ENCODE measurements around the gene EHBP1.

EHBP1 gene

DNA sequence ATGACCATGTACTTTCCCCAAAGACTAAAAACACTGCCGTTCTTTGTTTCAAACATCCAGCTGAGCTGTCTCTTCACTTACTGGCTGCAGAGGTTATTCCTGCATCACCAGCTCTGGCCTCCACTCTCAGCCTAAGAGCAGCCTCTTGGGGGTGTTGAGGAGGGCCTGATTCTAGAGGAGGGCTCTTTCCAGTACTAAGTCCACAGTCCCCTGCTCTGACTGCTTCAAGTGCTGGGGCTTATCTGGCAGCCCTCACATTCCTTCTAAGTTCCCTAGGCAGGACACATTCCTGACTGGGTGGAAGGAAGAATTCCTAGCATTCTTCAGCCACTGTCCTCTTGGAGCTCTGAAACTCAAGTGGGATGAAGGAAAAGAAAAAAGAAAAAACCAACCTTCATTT, 32.9 kb upstream of the EHBP1 start:
- no peak for DNase-seq (ENCODE audit: extremely low read depth, low read depth)
- TF ChIP-seq, protein P1, sequence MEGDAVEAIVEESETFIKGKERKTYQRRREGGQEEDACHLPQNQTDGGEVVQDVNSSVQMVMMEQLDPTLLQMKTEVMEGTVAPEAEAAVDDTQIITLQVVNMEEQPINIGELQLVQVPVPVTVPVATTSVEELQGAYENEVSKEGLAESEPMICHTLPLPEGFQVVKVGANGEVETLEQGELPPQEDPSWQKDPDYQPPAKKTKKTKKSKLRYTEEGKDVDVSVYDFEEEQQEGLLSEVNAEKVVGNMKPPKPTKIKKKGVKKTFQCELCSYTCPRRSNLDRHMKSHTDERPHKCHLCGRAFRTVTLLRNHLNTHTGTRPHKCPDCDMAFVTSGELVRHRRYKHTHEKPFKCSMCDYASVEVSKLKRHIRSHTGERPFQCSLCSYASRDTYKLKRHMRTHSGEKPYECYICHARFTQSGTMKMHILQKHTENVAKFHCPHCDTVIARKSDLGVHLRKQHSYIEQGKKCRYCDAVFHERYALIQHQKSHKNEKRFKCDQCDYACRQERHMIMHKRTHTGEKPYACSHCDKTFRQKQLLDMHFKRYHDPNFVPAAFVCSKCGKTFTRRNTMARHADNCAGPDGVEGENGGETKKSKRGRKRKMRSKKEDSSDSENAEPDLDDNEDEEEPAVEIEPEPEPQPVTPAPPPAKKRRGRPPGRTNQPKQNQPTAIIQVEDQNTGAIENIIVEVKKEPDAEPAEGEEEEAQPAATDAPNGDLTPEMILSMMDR (IDR thresholded peaks at IDR 0.05; ENCODE audit: low read depth, low read length, missing control alignments), result no peak
- no peak overlapping the region for H3K4me3 ChIP-seq (replicated peaks; ENCODE audit: low read depth, low read length)

DNA sequence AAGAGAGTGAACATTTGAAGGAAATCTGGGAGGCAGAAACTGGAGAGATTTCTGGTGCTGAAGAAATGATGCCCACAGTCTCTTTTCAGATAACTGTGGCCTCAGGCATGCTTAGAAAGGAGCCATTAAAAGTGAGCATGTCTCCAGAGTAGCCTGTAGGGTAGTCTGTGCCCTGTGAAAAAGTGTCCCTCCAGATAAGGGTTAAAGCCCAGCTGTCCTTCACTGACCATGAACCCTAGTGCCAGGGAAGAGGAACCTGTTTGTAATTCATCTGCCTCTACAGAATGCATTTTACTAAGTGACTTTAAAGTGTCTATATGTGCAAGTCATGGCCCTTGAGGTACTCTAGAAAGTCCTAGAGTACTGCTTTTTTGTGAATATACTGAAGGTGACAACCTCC, 30.5 kb upstream of the EHBP1 start:
- TF ChIP-seq, protein P1 (IDR thresholded peaks at IDR 0.05; ENCODE audit: low read depth, low read length, missing control alignments), result no peak
- no peak overlapping the region for H3K4me3 ChIP-seq (replicated peaks; ENCODE audit: low read depth, low read length)

DNA sequence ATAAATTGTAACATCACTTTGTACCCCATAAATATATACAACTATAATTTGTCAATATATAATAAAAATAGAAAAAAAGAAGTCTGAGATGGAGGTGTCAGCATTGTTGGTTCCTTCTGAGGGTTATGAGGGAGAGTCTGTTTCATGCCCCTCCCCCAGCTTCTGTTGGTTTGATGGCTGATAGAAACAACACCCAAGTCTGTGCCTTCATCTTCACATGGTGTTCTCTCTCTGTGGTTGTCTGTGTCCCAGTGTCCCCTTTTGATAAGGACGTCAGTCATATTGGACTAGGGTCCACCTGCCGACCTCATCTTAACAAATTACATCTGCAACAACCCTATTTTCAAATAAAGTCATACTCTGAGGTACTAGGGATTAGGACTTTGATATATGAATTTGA, 20.3 kb upstream of the EHBP1 start:
- TF ChIP-seq, protein P1 (IDR thresholded peaks at IDR 0.05; ENCODE audit: low read depth, low read length, missing control alignments), result no peak
- no peak overlapping the region for H3K4me3 ChIP-seq (replicated peaks; ENCODE audit: low read depth, low read length)
- DNase-seq (ENCODE audit: extremely low read depth, low read depth), result no peak

More for the DNA sequence above, 30.5 kb upstream of the EHBP1 start:
- no peak for DNase-seq (ENCODE audit: extremely low read depth, low read depth)

DNA sequence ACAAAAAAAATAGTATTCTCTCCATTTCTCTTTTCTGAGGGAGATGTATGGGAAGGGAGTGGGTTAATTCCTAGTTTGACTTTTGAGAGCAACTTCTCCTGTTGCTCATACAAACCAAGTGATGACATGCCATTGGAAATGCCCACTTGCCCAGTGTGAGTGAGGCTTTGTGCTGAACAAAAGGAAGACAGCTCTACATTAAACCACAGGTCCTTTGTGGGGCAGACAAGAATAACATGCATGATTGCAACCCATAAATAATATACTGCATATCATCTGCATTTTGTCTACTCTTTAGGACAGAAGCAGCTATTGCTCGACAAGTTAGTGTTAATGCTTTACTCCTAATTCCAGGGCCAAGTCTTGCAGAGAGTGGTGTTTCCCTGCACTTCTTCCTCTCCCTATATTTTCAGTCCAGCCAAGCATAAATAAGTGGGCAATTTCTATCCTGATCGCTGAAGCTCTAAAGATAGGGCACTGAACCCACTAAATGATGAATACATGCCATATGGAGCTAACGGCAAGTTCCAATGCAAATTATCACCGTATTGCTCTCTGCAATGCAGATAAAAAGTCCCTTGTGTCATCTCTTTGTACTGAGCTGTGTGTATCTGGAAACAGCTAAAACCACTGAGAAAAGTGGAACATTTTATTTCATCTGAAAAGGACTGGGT, 19.4 kb upstream of the EHBP1 start:
- TF ChIP-seq, protein P1 (IDR thresholded peaks at IDR 0.05; ENCODE audit: low read depth, low read length, missing control alignments), result no peak
- no peak overlapping the region for H3K4me3 ChIP-seq (replicated peaks; ENCODE audit: low read depth, low read length)
- DNase-seq (ENCODE audit: extremely low read depth, low read depth), result no peak

DNA sequence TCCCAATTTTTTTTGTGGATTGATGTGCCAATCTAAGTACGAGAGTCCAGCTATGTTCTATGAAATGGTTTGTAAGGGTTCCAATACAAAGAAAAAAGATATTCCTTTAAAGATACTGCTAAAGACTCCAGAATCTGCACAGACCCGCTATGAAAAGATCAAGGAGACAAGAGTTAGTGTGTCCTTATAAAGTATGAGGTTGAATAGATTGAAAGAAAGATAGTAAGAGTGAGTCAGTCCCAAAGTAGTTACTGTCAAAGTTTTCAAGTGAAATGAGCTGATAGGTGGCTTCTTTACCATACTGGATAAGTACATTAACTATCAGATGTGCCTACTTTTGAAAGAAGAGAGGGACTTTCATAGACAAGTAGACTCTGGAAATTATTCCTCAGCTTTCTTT, 17.9 kb upstream of the EHBP1 start:
- DNase-seq (ENCODE audit: extremely low read depth, low read depth), result no peak
- H3K4me3 ChIP-seq (replicated peaks; ENCODE audit: low read depth, low read length), result no peak overlapping the region
- TF ChIP-seq, protein P1 (IDR thresholded peaks at IDR 0.05; ENCODE audit: low read depth, low read length, missing control alignments), result no peak

DNA sequence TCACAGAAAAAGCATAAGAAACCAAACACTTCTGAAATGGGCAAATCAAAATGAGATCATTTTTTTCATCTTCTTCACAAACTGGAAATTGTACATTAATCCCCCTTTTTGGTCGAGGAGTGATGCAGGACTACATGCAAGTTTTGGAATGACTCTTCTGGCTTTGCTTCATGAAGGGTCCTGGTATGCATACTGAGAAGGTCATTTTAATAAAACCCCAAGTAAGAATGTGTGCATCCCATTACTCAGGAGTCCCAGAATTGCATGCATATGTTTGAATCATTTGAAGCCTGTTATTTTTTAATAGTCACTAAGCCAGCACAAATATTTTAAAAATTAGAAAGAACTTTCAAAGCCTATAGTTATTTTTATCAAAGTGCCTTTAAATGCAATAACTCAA, 16.7 kb upstream of the EHBP1 start:
- TF ChIP-seq, protein P1 (IDR thresholded peaks at IDR 0.05; ENCODE audit: low read depth, low read length, missing control alignments), result no peak

DNA sequence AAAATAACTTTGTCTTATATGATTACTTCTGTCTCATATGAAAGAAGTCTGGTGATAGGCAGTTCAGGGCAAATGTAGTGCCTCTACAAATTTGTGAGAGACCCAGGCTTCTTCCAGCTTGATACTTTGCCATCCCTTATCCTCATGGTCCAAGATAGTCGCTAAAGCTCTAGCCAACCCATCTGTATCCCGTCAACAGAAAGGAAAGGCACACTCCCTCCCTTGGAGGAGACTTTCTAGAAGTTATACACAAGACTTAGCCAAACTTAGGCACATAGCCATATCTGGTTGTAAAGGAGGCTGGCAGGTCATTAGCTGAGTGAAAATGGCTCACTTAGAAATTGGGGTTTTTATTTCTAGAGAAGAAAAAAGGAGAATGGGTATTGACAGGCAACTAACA, 14.3 kb upstream of the EHBP1 start:
- no peak overlapping the region for H3K4me3 ChIP-seq (replicated peaks; ENCODE audit: low read depth, low read length)
- TF ChIP-seq, protein P1 (IDR thresholded peaks at IDR 0.05; ENCODE audit: low read depth, low read length, missing control alignments), result no peak
- DNase-seq (ENCODE audit: extremely low read depth, low read depth), result no peak

More for the DNA sequence above, 16.7 kb upstream of the EHBP1 start:
- H3K4me3 ChIP-seq (replicated peaks; ENCODE audit: low read depth, low read length), result no peak overlapping the region
- no peak for DNase-seq (ENCODE audit: extremely low read depth, low read depth)

All from HFF-Myc (cell line).